Kidney tubule cell (primary cell): ENCODE measurements around the gene LSAMP.

Experiments used
- DNase-seq: peaks from one replicate; pipeline ENCODE4 v3.0.0-alpha.2; 2018; ENCODE audit warnings: low spot score

Gene LSAMP

DNA sequence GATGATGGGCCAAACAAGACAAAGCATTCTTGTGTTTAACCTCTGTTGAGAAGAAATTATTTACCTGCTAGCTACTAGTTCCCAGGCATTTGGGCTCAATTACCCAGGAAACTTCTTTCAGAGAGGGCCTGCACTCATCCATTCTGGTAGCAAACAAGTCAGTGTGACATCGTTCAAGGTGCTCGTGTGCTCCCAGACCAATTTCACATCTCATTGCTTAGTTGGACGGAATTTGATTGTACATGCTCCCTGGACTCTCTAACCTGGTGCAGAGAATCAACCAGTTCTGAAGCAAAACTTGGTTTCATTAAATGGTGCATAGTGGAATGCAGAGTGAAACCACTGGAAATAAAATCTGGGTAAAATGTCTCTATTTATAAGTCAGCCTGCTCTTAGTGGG is 392.7 kb downstream of the LSAMP start:
- DNase-seq, result no peak

DNA sequence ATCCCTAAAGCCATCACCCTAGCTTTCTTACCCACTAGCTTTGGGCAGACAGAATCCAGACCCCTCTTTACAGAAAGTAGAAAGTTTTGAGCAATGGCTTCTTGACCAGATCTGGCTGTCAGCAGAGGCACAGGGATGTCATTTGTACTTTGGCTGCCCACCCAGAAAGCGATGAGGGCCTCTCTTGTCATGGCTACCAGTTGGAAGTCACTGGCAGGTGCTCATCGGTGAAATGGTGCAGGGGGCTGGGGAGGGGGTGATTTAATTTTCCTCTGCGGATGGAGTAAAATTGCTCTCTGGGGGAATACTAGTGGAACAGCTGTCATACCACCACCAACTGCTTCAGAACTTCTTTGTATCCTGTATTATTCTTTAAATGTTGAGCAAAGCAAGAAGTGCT is 393.7 kb downstream of the LSAMP start:
- no peak for DNase-seq

DNA sequence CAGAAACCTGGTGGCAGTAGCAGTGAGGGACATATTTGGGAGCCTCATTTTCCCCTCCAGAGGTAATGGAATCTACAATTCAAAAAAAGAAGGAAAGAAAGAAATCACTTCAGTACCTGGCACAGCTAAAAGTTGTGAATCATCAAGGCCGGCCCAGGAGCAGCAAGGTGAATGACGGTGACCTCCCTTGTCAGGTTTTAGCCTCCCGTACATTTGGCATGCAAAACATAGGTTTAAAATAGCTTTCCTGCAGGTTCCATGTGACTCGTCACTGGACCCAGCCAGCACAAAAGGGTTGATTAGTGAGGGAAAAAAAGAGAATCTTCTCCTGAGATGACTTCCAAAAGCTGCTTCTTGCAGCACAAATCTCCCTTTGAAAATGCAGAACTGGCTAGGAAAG is 394.2 kb downstream of the LSAMP start:
- DNase-seq, result peak; percentile 36

DNA sequence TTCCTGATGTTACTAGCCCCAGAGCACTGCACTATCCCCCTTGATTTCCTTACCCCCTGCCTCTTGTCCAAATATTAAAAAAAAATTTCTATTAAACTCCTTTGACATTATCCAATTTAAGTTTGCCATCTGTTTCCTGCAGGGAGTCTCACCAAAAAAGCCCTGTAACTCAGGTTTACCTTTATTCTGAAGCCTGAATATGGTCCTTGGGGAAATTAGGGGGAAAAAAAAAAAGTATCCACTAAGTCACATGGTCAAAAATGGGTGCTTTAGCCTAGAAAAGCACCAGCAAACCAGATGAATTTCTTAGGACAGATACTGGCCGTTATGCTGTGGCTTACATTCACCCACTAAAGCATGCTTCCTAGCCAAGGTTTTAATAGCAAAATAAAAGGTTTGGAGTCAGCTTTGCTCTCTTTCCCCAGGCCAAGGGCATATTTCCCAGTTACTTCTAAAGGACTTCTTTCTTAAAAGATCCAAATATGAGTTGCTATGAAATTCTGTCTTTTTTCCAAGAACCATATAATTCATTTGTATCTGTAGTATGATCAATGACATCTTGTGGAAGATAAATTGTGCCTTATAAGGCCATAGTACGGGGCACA is 394.9 kb downstream of the LSAMP start:
- no peak for DNase-seq

DNA sequence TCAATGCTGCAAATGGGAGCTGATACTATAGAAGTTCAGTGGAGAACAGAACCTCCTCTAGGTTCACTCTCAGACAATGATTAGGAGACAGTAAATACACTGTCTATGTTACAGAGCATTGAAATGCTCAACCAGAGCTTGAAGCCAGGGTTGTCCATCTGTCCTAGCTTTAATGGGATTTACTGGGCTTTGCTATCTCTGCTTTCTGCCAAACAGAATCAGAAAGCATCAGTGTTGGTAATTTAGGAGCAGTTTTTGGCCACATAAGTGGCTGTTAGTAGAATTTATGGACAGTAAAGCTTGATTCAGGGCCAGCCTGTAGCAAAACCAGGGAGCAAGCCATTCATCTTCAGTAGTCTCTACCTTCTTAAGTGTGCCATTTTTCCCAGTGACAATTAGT is 396.3 kb downstream of the LSAMP start:
- DNase-seq, result no peak

DNA sequence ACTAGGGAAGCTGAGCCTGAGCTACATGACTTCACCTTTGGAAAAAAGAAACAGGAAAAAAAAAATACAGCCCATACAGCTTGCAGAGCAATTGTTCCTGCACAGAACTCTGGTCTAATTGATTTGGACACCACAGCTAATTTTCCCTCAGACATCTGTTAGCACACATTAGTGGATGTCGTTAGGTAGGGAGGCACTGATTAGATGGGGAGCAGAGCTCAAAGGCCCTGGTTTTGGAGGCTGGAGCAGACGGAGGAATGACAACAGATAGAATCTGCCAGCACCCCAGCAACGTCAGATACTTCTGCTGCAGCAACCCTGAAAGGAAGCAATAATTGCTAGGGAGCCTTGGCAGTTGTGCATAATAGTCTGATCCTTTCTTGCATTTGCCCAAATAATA is 398.9 kb downstream of the LSAMP start:
- no peak for DNase-seq

DNA sequence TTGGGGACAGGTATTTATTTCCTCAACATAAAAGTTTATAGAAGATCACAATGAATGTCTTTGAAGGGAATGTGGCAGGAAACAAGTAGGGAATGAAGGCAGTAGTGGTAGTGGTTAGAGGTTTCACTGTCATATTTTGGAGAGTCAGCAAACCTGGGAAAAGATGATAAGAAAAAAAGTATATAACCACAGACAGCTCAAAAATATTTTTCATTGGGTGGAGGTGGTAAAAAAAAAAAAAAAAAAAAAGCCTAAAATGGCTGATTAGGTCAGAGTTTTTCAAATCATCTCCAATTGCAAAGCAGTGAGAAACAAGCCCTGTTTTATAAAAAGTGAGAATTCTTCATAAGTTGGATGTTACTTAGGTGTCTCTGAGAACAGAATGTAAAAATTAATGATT is 400.0 kb downstream of the LSAMP start:
- no peak for DNase-seq

DNA sequence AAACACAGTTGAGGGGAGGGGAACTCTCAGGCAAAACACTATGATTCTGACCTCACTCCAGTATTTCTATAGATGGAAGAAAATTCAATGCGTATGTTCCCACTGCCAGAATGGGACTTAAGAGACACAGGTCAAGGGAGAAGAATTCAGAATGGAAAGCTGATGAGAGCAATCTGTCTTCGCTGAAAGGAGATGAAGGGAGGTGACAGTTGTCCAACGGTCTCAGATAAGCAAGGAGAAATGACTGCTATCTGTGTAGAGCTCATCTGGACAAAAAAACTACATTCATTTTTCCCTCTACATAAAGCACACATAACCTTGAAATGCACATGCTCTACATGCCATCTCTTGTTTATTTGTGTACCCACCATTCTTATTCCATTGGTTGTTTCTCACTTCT is 405.1 kb downstream of the LSAMP start:
- no peak for DNase-seq

DNA sequence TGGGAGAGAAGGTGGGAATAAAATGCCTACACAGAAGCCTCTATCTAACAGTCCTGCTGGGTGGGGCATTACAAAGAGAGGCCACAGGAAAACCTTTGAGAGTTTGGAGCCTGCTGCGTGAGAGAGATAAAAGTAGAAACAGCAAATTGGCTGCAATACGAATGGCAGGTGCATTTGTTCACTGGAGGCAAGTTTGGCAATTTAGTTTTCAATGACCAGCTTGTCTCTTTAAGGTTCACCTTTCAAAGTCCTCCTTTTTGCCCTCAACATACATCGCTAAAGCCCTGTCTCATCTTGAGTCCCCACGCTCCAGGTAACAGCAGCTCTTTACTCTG is 405.7 kb downstream of the LSAMP start:
- no peak for DNase-seq

DNA sequence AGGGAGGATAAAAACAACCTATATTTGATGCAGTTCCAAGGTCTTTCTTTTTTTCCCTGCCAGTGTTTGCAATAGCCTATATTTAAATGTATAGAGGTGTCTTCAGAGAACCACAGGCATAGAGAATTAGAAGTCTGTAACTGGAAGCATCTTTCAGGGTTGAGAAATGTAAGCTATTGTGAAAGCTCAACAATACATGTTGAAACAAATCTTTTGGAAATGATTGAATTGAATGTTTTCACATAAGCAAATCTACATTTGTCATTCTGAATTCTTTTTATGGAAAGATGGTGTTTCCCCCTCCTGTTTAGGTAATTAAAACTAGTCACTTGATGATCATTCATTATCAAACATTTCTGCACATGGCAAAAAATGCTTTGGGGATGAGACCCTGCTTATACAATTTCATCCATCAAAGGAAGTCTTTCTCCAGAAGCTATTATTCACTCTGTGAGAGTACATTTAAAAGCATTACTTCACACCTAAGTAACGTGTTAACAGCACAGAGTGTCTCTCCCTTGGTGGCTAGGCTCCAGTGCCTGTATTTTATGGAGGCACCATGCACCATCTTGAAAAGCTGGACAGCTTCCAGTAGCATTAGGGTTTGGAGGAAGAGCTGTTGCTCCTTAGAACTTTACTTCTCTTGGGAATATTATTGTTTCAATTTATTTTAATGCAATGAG is 406.2 kb downstream of the LSAMP start:
- no peak for DNase-seq

DNA sequence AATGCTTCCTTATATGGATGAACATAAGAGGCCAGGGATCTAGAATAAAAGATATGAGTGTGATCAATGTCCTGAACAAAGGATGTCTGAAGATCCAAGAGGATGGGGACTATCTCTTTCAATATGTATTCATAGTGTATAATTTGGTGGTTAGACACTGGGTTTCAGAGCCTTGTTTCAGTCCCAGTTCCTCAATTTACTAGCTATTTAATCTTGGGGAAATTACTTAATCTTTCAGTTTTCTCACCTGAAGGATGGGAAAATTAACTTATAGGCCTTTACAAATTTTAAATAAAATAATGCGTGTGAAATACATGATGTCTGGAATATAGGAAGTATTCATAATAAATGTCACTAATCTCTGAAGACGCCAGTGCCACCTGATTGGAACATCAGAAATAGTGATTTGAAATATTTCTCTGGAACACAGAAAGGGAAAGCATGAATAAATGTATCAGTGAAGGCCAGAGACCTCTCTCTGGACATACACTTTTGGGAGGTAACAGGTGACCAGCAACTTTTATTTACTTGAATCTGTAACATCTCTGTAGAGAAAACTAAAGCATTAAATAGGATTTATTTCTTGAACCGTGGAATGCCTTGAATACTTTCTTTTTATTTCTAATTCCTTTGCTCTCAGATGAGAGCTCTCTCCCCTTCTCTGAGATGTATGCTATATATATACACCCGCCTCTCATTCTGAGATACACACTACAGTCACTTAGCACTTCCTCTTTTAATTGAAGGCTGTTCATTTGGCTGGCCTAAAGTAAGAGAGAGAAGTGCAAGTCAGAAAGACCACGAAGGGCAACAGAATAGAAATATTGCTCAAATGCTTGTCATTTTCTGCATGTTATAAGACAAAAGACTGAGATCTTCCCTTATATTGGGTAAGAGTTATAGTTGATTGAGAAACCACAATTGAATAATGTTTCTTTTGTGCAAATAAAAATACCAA is 407.1 kb downstream of the LSAMP start:
- no peak for DNase-seq

DNA sequence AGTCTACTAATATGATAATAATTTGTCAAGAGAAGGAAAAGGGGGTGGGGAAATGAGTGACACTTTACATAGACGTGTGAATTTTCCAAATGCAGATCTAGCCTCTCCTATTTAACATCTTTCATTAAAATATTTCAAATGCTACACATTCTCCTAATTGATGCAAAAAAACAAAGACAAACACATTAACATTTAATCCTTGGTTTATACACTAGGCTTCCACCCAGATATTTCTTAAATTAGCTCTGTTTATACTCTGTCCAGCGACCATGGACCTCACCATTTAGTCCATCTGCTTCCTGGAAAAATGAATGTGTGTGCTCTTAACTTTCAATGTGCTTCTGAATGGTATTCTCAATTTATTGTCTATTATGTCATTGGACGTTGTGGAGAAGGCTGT is 409.9 kb downstream of the LSAMP start:
- no peak for DNase-seq

DNA sequence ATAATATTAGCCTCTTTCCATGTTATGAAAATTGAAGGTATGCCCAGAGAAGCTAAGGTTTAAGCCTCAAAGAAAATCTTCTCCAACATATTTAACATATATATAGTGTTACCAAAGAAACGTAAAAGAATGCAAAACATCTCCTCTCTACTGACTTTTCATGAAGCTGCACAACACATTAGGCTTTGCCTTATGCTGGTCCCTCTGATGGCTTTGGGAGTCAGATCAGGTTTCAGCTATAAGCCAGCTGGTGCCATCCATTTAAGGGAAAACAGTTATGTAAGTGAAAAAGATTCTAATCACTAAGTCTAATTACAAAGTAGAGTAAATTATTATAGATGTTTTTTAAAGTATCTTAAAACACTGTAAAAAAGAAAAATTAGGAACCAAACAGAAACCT is 410.5 kb downstream of the LSAMP start:
- DNase-seq, result no peak

DNA sequence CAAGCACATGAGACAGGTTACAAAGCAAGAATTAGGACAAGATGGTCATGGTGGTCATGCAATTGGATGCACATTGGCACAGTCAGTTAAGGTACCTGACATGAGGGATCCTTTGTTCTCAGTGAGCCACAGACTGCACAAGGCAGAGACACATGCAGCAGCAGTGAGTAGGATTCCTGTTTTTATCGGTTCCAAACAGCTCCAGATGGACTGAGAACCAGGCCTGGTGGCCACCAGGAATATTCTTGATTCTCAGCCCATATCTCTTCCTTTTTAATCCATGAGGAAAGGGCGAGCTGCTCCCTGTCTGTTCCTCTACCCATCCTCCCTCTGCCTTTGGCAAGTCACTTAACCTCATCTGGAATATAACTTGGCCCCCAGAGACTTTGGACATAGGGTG is 411.2 kb downstream of the LSAMP start:
- no peak for DNase-seq

DNA sequence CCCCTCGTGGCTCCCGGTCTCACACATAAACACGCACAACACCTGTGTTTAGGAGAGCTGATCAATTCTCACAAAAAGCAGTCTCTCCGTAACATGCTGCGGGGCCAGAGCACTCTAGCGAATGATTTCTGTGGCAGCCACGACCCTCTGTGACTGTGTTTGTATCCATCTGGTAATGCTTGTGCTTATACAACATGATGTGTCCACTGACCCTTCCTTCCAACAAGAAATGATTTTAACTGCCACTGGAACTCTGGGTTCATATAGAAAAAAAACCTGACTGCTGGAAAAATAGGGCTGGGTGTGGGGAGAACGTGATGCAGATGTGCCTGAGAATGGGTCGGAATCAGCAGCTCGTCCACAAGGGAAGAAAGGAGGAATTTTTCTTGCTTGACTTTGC is 411.8 kb downstream of the LSAMP start:
- DNase-seq, result no peak

DNA sequence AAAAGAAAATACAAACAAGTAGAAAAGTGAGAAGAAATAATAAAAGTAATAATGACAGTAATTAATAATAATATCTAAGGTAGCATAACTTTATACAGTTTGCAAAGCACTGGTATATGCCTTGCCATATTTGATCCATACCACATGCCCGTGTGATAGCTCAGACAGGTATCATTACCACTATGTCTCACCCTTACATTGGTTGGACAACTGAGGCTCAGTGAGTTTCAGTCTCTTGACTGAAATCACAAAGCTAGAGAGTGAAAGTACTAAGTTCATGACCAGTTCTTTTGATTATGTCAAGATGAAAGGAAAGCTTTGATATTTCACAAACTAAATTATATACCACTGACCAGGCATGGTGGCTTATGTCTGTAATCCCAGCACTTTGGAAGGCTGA is 413.1 kb downstream of the LSAMP start:
- no peak for DNase-seq

DNA sequence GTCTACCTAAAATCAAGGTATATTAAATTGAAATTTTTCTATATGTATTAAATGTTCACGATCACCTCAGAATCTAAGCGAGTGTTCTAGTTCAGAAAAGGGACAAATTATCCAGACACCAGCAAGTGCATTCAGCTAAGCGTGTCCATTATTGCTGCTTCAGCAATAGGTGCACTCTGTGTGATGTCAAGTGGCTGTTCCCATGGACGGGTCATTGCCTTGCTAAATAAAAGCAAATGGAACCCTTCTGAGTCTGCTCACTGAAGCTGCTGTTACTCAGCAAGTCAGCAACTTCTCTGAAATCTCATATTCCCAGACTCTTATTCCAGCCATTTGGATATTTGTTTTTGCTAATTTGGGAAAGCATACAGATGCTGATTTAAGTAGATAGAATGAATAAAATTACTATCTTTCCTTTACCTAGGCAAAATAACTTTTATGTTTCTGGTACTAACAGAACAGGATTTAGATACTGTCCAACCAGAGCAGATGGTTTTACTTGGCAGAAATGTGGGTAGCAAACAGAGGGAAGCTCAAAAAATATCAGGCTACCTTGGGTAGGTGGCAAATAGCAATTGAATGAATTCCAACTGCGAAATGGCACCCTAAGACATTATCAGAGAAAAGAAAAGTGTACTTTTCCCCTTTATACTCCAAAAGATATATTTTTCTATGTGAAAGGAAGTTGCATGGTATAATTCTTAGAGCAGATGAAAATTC is 415.0 kb downstream of the LSAMP start:
- peak; percentile 9 for DNase-seq

DNA sequence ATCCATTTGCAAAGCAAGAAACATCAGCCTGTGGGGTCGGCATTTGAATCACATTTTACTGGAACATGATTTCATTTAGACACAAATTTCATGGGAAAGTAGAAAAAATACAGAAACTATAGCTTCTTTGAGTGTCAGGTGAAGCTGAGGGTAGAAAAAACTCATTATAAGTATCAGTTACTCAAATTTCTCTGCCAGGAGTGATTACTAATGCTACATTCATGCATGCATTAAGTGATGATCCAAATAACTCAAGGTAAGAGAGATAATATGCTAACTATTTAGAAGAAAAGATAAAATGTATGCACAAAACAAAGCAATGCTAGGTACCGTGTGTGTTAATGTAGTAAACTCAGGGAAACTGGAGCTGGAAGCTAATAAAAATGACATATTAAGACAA is 416.0 kb downstream of the LSAMP start:
- DNase-seq, result peak; percentile 60

DNA sequence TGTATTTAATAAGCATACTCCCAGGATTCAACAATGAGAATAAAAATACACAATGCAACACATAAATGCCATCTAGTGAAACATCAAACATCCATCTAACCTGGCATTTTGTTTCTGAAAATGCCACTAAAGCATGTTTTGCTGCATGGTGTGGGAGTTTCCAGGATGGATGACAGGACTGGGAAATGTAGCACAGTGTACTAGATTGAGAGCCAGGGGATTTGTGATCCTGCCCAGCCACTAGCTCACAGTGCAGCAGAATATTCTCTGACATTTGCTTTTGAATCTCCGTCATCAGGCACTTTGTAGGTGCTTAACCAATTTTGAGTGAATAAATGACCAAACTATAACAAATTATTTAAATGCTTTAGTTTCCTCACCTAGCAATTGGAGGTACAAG is 417.1 kb downstream of the LSAMP start:
- DNase-seq, result no peak

DNA sequence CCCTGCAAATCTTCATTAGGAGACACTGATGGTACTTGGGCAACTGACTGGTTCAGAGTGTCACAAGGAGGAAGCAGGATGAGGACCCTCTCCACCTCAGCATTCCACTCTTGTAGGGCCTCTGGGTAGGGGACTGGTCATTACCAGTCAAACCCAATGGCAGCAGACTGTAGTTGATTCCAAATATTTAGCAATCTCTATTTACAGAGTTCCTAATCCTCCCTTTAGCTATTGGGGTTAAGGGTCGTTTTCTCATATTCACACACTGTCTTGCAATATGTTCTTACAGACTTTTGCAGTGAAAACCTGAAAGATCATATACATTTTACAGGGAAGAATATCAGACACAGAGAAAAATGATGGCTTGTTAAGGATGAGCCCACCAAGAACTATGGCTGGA is 424.3 kb downstream of the LSAMP start:
- DNase-seq, result no peak

DNA sequence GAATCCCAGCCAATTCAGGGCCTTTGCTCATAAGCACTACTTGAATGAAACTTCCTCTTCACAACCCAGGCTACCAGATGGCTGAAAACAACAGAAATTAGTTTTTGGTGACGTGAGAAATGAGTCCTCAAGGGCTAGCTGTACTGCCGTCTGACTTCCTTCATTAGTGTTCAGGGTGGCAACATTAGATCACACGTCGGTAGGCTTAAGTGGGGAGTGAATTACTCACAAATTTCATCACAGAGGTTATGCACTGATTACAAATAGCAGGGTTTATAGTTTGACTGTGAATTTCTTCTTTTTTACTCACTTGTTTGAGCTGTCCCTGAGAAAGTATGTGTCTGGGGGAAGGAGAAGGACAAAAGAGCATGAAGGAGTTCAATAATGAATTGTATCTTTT is 424.8 kb downstream of the LSAMP start:
- DNase-seq, result peak; percentile 39

DNA sequence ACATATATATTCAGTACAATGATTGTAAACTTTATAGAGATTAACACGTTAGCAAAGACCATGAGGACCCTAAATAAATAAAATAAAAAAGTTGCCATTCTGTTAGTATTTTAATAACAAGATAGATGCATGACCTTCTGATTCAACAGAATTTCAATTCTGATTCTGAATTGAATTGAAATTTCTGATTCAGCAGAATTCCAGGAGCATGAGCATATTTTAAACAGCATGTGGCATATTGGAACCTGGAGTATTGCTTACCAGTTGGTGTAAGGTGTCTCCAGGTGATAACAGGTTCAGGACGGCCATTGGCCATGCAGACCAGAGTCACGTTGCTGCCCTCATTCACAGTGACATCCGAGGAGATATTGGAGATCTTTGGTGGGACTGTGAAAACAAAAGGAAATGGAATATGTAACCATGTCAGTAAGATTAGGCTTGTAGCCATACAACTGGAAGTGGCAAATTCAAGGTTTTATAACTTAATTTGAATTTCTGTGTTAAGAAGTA is 426.0 kb downstream of the LSAMP start:
- DNase-seq, result no peak
